ENCODE measurements around the gene INO80. TPM values are rescaled to one million over a fixed set of nuclear protein-coding genes. Genes with fewer than 3 reads are reported as not detected.

The INO80 gene
- total and polyA plus RNA-seq, 2 donors (not counting 3 experiments of a cell fraction or from before 2014, with no cell fraction given), result 5.7 to 29.1 TPM

DNA sequence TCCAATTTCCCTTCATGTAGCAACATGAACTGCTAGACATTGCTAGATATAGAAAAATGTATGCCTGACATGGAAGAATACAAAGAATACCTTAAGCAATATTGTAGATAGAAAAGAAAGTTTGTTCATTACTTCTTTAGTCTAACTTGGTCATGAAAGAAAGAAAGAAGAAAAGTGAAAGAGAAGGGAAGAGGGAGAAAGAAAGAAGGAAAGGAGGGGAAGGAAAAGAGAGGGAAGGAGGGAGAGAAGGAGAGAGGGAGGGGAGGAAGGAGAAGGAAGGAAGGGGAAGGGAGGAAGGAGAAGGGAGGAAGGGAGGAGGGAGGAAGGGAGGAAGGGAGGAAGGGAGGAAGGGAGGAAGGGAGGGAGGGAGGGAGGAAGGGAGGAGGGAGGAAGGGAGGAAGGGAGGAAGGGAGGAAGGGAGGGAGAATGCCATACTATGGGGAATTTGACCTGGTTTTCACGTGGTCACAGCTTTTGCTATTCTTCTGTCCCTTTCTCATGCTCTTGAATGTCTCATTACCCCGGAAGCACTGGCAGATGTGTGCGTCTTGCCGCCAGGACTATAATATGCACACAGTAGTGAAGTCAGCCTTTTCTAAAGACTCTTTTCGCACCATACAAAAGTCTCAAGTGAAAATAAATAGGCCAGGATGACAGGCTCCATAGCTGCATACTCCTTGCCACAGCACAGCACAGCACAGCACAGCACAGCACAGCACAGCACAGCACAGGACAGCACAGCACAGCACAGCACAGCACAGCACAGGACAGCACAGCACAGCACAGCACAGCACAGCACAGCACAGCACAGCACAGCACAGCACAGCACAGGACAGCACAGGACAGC is 84.6 kb downstream of the INO80 start:
- H2AFZ ChIP-seq (ENCODE audit: low read depth, low read length), result no peak overlapping the region
- no peak overlapping the region for H3K4me3 ChIP-seq (replicated peaks in 1 of 3; ENCODE audit: insufficient read depth in 1 of 3, low read depth in 1 of 3, low read length in 3 of 3)
- dilution Hi-C loops (cut with MboI; ENCODE audit: extremely low pct_ligation_motif_present, low sequenced_read_pairs), result no loop called here
- no peak for FAIRE-seq
- no peak overlapping the region for H3K9ac ChIP-seq (replicated peaks; ENCODE audit: extremely low read depth, insufficient read depth, low read length)
- H3K79me2 ChIP-seq (ENCODE audit: control insufficient read depth, insufficient read depth, low read length), result peaks cover 4% of the 10 kb centered on the region
- H3K9me1 ChIP-seq (replicated peaks; ENCODE audit: control insufficient read depth, extremely low read depth, insufficient read depth, low read length), result no peaks in the 10 kb centered on the region
- no peaks in the 10 kb centered on the region for H3K27me3 ChIP-seq (ENCODE audit: control insufficient read depth in 2 of 2, insufficient read depth in 2 of 2, low read length in 2 of 2)
- H3K4me2 ChIP-seq (ENCODE audit: insufficient read depth, low read length), result no peak overlapping the region
- no peaks in the 10 kb centered on the region for H3K4me1 ChIP-seq (ENCODE audit: control insufficient read depth, extremely low read depth, insufficient read depth, low read length)
- CTCF ChIA-PET, result interaction anchor here (0.7 to 18.2 kb wide), 3 partner anchors 13 to 136 kb away, joined by 3 to 405 read pairs (median 3); no protein-coding TSS in a partner anchor
- no peak for DNase-seq (ENCODE audit: low read depth, low spot score)
- TF ChIP-seq GATA2 (IDR thresholded peaks at IDR 0.05; ENCODE audit: insufficient read depth, insufficient read length, low read depth, low read length) (no peak), POLR2AphosphoS5 (IDR thresholded peaks at IDR 0.05; ENCODE audit: insufficient read depth, low read depth, low read length) (no peak), POLR2A (IDR thresholded peaks at IDR 0.05; ENCODE audit: low read depth, low read length) (no peak)
- TF ChIP-seq, protein P1, sequence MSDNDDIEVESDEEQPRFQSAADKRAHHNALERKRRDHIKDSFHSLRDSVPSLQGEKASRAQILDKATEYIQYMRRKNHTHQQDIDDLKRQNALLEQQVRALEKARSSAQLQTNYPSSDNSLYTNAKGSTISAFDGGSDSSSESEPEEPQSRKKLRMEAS (IDR thresholded peaks at IDR 0.05; ENCODE audit: insufficient read depth, insufficient read length), result no peak
- H4K20me1 ChIP-seq (replicated peaks; ENCODE audit: control insufficient read depth, extremely low read depth, insufficient read depth, low read length), result no peaks in the 10 kb centered on the region
- peaks cover 0 to 12% of the 10 kb centered on the region in 2 experiments for H3K36me3 ChIP-seq (ENCODE audit: control insufficient read depth in 2 of 2, extremely low read depth in 1 of 2, insufficient read depth in 2 of 2, low read length in 2 of 2)
- intact Hi-C loops (cut with micrococcal nuclease), result no loop called here
- BruUV-seq (replicated peaks), result no TSS peak
- H3K27ac ChIP-seq (ENCODE audit: insufficient read depth, low read depth, low read length), result no peak overlapping the region
- no peaks in the 10 kb centered on the region for H3K9me3 ChIP-seq (replicated peaks; ENCODE audit: control insufficient read depth, insufficient read depth, low read length)
- POLR2A ChIA-PET, result no interaction called here

DNA sequence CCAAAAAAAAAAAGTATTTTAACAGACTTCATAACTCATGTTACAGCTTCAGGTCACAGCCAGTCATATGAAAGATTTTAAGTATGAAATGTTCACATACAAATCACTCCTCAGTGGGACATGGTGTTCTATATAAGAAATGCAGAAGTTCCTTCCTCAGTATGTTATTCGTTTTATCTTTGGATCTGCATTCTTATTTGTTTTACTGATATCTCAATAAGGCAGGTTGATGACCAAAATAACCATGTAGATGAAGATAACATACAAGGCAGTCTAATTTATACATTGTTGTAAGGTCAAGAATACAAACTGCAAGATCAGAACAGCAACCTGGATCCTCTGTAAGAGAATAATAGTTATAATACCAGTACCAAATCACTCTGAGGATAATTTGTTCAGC is 87.2 kb downstream of the INO80 start:
- DNase-seq (ENCODE audit: low read depth, low spot score) (no peak), FAIRE-seq (peak; percentile 26)
- POLR2A ChIA-PET, result no interaction called here
- H2AFZ ChIP-seq (ENCODE audit: low read depth, low read length), result no peak overlapping the region
- H4K20me1 ChIP-seq (replicated peaks; ENCODE audit: control insufficient read depth, extremely low read depth, insufficient read depth, low read length), result no peaks in the 10 kb centered on the region
- no peaks in the 10 kb centered on the region for H3K9me3 ChIP-seq (replicated peaks; ENCODE audit: control insufficient read depth, insufficient read depth, low read length)
- H3K9ac ChIP-seq (replicated peaks; ENCODE audit: extremely low read depth, insufficient read depth, low read length), result no peak overlapping the region
- no peaks in the 10 kb centered on the region for H3K4me1 ChIP-seq (ENCODE audit: control insufficient read depth, extremely low read depth, insufficient read depth, low read length)
- no peak overlapping the region for H3K27ac ChIP-seq (ENCODE audit: insufficient read depth, low read depth, low read length)
- H3K4me3 ChIP-seq (replicated peaks in 1 of 3; ENCODE audit: insufficient read depth in 1 of 3, low read depth in 1 of 3, low read length in 3 of 3), result no peak overlapping the region
- no peaks in the 10 kb centered on the region for H3K79me2 ChIP-seq (ENCODE audit: control insufficient read depth, insufficient read depth, low read length)
- CTCF ChIA-PET, result interaction anchor here (0.7 to 18.2 kb wide), 6 partner anchors 10 to 171 kb away, joined by 3 to 405 read pairs (median 5); partner anchors contain the start of gene CHAC1
- no peak overlapping the region for H3K4me2 ChIP-seq (ENCODE audit: insufficient read depth, low read length)
- TF ChIP-seq FOS (IDR thresholded peaks at IDR 0.05; ENCODE audit: borderline replicate concordance, insufficient read depth, low read length) (no peak), POLR2A (IDR thresholded peaks at IDR 0.05; ENCODE audit: low read depth, low read length) (no peak), MYC (IDR thresholded peaks at IDR 0.05; ENCODE audit: low read depth, low read length) (no peak), POLR2AphosphoS5 (IDR thresholded peaks at IDR 0.05; ENCODE audit: insufficient read depth, low read depth, low read length) (no peak), JUN (IDR thresholded peaks at IDR 0.05; ENCODE audit: borderline replicate concordance, insufficient read depth, insufficient read length, low read depth) (no peak), GATA2 (IDR thresholded peaks at IDR 0.05; ENCODE audit: insufficient read depth, insufficient read length, low read depth, low read length) (no peak), EZH2 (IDR thresholded peaks at IDR 0.05; ENCODE audit: borderline replicate concordance, low read depth, low read length, severe bottlenecking) (no peak)
- TF ChIP-seq, protein P2, sequence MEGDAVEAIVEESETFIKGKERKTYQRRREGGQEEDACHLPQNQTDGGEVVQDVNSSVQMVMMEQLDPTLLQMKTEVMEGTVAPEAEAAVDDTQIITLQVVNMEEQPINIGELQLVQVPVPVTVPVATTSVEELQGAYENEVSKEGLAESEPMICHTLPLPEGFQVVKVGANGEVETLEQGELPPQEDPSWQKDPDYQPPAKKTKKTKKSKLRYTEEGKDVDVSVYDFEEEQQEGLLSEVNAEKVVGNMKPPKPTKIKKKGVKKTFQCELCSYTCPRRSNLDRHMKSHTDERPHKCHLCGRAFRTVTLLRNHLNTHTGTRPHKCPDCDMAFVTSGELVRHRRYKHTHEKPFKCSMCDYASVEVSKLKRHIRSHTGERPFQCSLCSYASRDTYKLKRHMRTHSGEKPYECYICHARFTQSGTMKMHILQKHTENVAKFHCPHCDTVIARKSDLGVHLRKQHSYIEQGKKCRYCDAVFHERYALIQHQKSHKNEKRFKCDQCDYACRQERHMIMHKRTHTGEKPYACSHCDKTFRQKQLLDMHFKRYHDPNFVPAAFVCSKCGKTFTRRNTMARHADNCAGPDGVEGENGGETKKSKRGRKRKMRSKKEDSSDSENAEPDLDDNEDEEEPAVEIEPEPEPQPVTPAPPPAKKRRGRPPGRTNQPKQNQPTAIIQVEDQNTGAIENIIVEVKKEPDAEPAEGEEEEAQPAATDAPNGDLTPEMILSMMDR (IDR thresholded peaks at IDR 0.05; ENCODE audit: extremely low read depth in 1 of 2, insufficient read depth in 1 of 2, low read depth in 1 of 2, low read length in 2 of 2), result no peak
- intact Hi-C loops (cut with micrococcal nuclease), result no loop called here
- dilution Hi-C loops (cut with MboI; ENCODE audit: extremely low pct_ligation_motif_present, low sequenced_read_pairs), result no loop called here
- H3K36me3 ChIP-seq (ENCODE audit: control insufficient read depth in 2 of 2, extremely low read depth in 1 of 2, insufficient read depth in 2 of 2, low read length in 2 of 2), result peaks cover 0 to 15% of the 10 kb centered on the region in 2 experiments
- no peaks in the 10 kb centered on the region for H3K27me3 ChIP-seq (ENCODE audit: control insufficient read depth in 2 of 2, insufficient read depth in 2 of 2, low read length in 2 of 2)
- no TSS peak for BruUV-seq (replicated peaks)
- no peaks in the 10 kb centered on the region for H3K9me1 ChIP-seq (replicated peaks; ENCODE audit: control insufficient read depth, extremely low read depth, insufficient read depth, low read length)

All from endothelial cell of umbilical vein (primary cell).